GM19455 (cell line): ENCODE measurements around the gene ZER1.
"Not testable (repeated sequence)": the region's sequence is repeated elsewhere in the genome, so short reads cannot be mapped to it uniquely, and the experiment has no call there.

Experiments used
- ATAC-seq: cut with Tn5 transposase; IDR thresholded peaks from one replicate; pipeline ENCODE4 v1.9.1; 2021; ENCODE audit not compliant: unreplicated experiment

Gene ZER1

GRCh38 chr9:128696923-128697707 lies 74.6 kb downstream of the ZER1 start:
- no peak for ATAC-seq

GRCh38 chr9:128694344-128694743 lies 77.4 kb downstream of the ZER1 start:
- no peak for ATAC-seq

DNA sequence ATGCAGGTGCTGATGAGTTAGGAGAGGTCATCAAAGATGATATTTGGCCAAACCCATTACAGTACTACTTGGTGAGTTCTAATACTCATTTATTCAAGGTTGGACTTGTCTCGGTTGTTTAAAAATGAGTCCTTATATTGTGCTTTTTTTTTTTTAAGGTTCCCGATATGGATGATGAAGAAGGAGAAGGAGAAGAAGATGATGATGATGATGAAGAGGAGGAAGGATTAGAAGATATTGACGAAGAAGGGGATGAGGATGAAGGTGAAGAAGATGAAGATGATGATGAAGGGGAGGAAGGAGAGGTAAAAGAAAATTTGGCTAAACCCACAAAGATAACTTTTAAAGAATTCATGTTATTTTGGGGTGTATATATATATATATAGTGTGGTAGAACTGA lies 78.0 kb downstream of the ZER1 start:
- ATAC-seq = not testable (repeated sequence)

- no peak for ATAC-seq
Measured at GRCh38 chr9:128690684-128691034, 81.1 kb downstream of the ZER1 start.

- ATAC-seq = no peak
Measured at GRCh38 chr9:128689820-128690683, 81.7 kb downstream of the ZER1 start.

DNA sequence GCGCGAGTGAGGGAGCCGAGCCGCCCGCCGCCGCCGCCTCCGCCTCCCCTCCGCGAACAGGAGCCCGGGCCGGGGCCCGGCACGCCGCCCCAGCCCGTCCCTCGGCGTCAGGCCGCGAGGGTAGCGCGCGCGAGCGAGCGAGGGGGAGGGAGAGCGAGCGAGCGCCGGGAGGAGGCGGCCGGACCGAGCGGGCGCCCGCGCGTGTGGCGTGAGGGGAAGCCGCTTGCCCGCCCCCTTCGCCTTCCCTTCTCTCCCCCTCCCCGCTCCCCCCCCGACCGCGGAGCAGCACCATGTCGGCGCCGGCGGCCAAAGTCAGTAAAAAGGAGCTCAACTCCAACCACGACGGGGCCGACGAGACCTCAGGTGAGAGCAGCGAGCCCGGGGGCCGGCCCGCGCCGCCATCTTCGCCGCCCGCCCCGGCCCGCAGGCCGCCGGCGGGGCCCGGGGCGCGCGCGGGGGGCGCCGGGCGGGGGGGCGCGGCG lies 82.4 kb downstream of the ZER1 start:
- ATAC-seq = peak; percentile 12

GRCh38 chr9:128688501-128689292 lies 83.0 kb downstream of the ZER1 start, which contains the start of gene SET:
SET (plus strand) TSS chr9:128689222; CDS start chr9:128689583, 361 bp downstream.
- ATAC-seq = peak; percentile 60

- no peak for ATAC-seq
Measured at GRCh38 chr9:128687453-128687852, 84.3 kb downstream of the ZER1 start.

DNA sequence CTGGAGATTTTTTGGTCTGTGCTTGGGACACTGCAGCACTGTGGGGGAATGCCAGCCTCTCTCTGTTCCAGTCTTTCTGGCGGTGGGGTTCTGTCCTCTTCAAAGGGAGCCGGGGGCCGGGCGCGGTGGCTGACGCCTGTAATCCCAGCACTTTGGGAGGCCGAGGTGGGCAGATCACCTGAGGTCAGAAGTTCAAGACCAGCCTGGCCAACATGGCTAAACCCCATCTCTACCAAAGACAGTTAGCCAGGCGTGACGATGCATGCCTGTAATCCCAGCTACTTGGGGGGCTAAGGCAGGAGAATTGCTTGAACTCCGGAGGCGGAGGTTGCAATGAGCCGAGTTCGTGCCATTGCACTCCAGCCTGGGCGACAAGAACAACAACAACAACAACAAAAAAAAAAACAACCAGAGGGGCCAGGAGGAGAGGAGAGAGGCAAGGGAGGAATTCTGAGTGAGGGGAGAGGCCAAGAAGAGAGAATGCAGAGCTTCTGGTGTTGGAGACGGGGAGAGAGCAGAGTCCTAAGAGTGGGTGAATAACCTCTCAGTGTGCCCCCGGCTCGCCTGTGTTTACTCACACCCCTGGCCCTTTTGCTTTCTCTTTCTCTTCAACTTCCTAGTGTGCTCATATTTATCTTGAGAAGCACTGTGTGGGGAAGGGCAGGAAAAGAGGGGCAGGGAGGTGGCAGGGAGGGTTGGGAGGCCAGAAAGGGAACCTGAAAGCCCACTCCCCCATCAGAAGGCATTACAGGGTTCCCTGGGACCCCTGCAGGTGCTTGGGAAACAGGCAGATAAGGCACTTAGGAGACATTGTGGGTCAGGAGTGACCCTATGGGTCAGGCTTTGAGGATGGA lies 85.9 kb downstream of the ZER1 start:
- ATAC-seq = no peak

DNA sequence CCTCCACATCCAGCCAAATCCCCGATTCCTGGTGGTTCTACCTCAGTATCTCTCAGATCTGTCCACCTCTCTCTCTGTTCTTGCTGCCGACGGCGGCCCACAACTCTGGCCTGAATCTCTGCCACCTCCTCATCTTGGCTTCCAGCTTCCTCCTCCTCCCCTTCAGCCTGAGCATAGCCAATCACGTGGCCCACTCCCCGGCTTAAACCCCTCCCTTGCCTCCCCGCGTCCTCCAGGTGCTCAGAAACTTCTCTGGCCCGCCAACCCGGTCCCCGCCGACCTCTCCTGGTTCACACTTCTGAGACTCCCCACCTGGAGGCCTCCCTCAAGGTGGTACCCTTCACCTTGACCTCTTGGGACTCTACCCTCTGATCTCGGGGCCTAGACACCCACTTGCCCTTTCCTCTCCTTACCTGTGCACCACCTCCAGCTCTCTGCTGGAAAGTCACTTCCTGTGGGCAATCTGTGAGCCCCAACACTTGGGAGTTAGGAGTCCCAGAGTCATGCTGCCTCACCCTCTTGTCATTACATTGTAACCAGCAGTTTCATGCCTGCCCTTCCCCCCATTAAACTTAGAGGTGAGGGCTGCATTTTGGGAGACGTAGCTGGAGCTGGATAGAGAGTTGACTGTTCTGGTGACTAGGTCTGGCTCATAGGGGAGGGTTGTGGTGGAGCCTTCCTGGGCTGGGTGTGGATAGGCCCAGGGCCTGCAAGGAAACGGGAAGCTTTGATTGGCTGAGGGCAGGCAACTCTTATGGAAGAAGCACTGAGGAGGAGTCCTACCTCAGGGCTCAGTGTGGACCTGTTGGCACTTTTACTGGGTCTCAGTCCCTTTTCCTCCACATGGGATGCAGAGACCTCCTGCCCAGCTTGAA lies 87.2 kb downstream of the ZER1 start:
- ATAC-seq = no peak

- no peak for ATAC-seq
Measured at GRCh38 chr9:128684065-128684324, 87.7 kb downstream of the ZER1 start.

GRCh38 chr9:128683340-128684064 lies 88.2 kb downstream of the ZER1 start:
- ATAC-seq = no peak
